Gastroesophageal sphincter (tissue), 4 donors: ENCODE measurements around the gene EXOC6B. TPM values are rescaled to one million over a fixed set of nuclear protein-coding genes. Genes with fewer than 3 reads are reported as not detected.

Experiments
- ATAC-seq: fragments of 150-250 bp; one replicate; pipeline ENCODE4 v1.9.1; 2016; ENCODE audit warnings: mild to moderate bottlenecking, moderate library complexity
- H3K27ac ChIP-seq, 4 donors: fragments of 200-600 bp; sonication (generic) in 3 of 4; 1 replicate in 3 of 4; 2 replicates in 1 of 4; pipeline ENCODE4 v1.5.1; 2016 to 2019
- H3K27me3 ChIP-seq: fragments of 200-600 bp; sonication (generic); one replicate; pipeline ENCODE4 v1.5.1; 2019
- H3K36me3 ChIP-seq, 2 donors: fragments of 200-600 bp; sonication (generic); one replicate each; pipeline ENCODE4 v1.5.1; 2019; ENCODE audit warnings: control low read depth in 1 of 2
- H3K4me1 ChIP-seq, 3 donors: fragments of 200-600 bp; sonication (generic); 1 replicate in 2 of 3; 2 replicates in 1 of 3; pipeline ENCODE4 v1.5.1; 2016 to 2019; ENCODE audit warnings: control low read depth in 2 of 3
- H3K4me3 ChIP-seq, 2 donors: fragments of 200-600 bp; sonication (generic); one replicate each; pipeline ENCODE4 v1.5.1; 2019; ENCODE audit warnings: mild to moderate bottlenecking in 1 of 2, moderate library complexity in 1 of 2
- H3K9me3 ChIP-seq, 3 donors: fragments of 200-600 bp; sonication (generic); one replicate each; pipeline ENCODE4 v1.5.1; 2017 to 2019; ENCODE audit warnings: control low read depth in 2 of 3
- EP300 ChIP-seq: sonication (generic); formaldehyde crosslinking; IDR thresholded peaks from one replicate; pipeline ENCODE4 v1.6.1; 2017; ENCODE audit warnings: antibody characterized with exemption, mild to moderate bottlenecking
- POLR2A ChIP-seq, 2 donors: fragments of 450-650 bp; IDR thresholded peaks; one replicate each; pipeline ENCODE4 v1.6.1; 2017; ENCODE audit warnings: antibody characterized with exemption in 2 of 2, mild to moderate bottlenecking in 2 of 2, moderate library complexity in 1 of 2
- POLR2AphosphoS5 ChIP-seq: sonication (generic); formaldehyde crosslinking; IDR thresholded peaks from one replicate; pipeline ENCODE4 v1.6.1; 2017; ENCODE audit warnings: antibody characterized with exemption
- WGBS, 2 donors: methylation state at CpG; one replicate each; pipeline ENCODE4 v1.1.5; 2018; ENCODE audit warnings: low coverage in 1 of 2; 5-methylcytosine and 5-hydroxymethylcytosine counted together
- total RNA-seq, 4 donors: library from RNA; depleted of rRNA; stranded (reverse); fragments of >200 nt; gene quantifications; one replicate each; pipeline ENCODE4 v1.1.0, GENCODE V29; 2016
- TF ChIP-seq, protein P1 (sequence below), 4 experiments: fragments of 200-600 bp in 2 of 4; fragments of 450-650 bp in 2 of 4; sonication (generic) in 1 of 4; IDR thresholded peaks; one replicate each; pipeline ENCODE4 v1.5.1; 2017 to 2019; ENCODE audit warnings: antibody characterized with exemption in 4 of 4, mild to moderate bottlenecking in 2 of 4, moderate library complexity in 2 of 4

The EXOC6B gene
- total RNA-seq, 4 donors from 2014 or later, result 35.3 to 47.2 (median 41.2) TPM

DNA sequence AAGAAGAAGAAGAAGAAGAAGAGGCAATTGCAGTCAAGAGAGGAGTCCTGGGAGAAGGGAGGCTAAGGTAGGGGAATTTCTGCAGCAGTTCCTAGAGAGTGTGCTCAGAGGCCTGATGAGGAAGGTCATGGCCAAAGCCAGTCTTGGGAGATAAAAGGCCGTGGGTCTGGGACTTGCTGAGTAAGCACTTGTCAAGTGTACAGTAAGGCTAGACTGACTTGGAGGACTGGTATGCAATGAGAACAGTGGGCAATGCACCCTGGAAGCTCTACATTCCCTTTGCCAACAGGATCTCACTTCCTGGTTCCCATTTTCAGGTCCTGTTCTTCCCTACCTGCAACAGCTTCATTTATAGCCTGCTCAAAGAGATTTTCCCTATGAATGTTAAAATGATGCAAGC lies 649.6 kb downstream of the EXOC6B start:
- ATAC-seq, result no peak
- H3K36me3 ChIP-seq, result peaks cover 0 to 43% of the 10 kb centered on the region in 2 donors
- WGBS, 2 donors, result 78 to 83% methylated on average over 1 of the region's 1 CpG
- TF ChIP-seq POLR2A (IDR thresholded peaks at IDR 0.05) (no peak), EP300 (no peak), POLR2AphosphoS5 (no peak)
- TF ChIP-seq, protein P1, sequence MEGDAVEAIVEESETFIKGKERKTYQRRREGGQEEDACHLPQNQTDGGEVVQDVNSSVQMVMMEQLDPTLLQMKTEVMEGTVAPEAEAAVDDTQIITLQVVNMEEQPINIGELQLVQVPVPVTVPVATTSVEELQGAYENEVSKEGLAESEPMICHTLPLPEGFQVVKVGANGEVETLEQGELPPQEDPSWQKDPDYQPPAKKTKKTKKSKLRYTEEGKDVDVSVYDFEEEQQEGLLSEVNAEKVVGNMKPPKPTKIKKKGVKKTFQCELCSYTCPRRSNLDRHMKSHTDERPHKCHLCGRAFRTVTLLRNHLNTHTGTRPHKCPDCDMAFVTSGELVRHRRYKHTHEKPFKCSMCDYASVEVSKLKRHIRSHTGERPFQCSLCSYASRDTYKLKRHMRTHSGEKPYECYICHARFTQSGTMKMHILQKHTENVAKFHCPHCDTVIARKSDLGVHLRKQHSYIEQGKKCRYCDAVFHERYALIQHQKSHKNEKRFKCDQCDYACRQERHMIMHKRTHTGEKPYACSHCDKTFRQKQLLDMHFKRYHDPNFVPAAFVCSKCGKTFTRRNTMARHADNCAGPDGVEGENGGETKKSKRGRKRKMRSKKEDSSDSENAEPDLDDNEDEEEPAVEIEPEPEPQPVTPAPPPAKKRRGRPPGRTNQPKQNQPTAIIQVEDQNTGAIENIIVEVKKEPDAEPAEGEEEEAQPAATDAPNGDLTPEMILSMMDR (IDR thresholded peaks at IDR 0.05), result no peak
- H3K27ac ChIP-seq, result no peak overlapping the region
- H3K4me3 ChIP-seq, result no peak overlapping the region
- no peaks in the 10 kb centered on the region for H3K4me1 ChIP-seq
- no peaks in the 10 kb centered on the region for H3K27me3 ChIP-seq
- no peaks in the 10 kb centered on the region for H3K9me3 ChIP-seq

DNA sequence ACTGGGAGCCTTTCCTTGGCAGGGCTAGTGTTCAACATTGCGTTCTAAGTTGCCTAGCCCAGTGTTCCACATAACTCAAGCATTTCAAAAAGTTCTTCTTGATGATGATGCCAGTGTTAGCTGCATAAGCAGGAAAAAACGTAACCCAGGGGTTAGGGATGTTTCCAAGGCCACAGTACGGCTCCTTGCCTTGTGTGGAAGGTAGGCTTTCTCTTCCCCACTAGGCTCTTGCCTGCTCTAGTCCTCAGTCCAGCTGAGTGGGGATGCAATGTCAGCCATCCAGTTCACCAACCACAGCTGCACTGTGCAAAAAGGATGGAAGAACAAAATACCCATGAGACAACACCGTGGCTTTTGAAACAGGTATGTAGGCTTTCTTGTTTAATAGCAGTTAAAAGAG lies 650.2 kb downstream of the EXOC6B start:
- Histone ChIP-seq H3K4me1 (no peaks in the 10 kb centered on the region), H3K36me3 (peaks cover 0 to 43% of the 10 kb centered on the region in 2 donors), H3K27me3 (no peaks in the 10 kb centered on the region), H3K4me3 (no peak overlapping the region), H3K9me3 (no peaks in the 10 kb centered on the region), H3K27ac (no peak overlapping the region)
- WGBS, 2 donors, result 78 to 92% methylated on average over 2 to 4 of the region's 4 CpGs
- TF ChIP-seq, protein P1 (IDR thresholded peaks at IDR 0.05), result no peak
- TF ChIP-seq POLR2AphosphoS5 (no peak), EP300 (no peak), POLR2A (IDR thresholded peaks at IDR 0.05) (no peak)
- no peak for ATAC-seq

DNA sequence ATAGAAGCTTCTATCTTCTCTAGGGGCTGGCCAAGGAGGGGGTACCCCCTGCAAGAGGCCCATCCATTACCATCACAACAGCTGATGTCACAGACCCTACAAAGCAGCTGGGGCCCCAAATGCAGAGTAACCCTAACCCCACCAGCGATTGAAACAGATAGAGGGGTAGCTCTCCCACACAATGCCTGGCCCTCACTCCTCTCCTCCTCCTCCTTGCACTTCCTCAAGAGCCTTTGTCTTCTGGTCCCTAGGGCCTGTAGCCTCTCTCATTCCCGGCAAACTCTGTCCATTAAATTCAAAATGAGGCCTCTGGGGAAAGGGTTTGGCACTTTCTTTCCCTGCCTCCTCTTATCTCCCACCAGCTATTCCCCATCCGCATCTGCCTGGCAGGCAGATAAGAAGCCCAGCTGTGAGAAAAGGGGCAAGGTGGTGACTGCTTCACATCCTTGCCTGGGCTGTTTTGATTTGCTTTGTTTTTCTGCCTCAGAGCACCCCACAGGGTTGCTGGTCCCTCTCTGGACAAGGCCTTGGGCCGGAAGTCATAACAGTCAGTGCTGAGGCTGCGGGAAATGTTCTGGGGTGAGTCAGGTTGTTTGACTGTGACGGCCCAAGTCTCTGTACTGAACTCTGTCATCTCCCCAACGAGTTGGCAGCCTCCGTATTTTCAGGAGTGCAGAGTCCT lies 652.1 kb downstream of the EXOC6B start:
- Histone ChIP-seq H3K27ac (no peak overlapping the region), H3K4me3 (no peak overlapping the region), H3K27me3 (no peaks in the 10 kb centered on the region), H3K4me1 (no peaks in the 10 kb centered on the region), H3K36me3 (peaks cover 0 to 33% of the 10 kb centered on the region in 2 donors), H3K9me3 (no peaks in the 10 kb centered on the region)
- ATAC-seq, result no peak
- TF ChIP-seq, protein P1 (IDR thresholded peaks at IDR 0.05), result no peak
- no peak for TF ChIP-seq POLR2A (IDR thresholded peaks at IDR 0.05)
- no peak for TF ChIP-seq POLR2AphosphoS5
- no peak for TF ChIP-seq EP300
- WGBS, 2 donors, result 0 to 67% methylated on average over 1 of the region's 8 CpGs

DNA sequence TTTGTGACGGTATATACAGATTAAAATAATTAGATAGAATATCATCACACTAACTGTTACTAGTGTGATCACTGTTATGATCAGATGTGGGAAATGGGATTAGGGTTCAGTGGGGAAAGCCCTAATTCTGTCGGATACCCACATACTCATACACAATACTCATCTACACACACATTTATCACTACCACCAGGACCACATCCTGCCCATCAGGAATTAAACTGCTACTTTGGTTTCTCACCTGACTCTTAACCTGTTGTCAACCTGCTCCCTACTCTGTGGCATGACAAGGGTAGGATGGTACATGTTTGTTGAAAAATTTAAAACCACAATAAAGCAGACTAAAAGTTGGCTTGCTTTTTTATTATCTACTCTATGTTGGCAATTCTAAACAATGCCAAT lies 653.4 kb downstream of the EXOC6B start:
- Histone ChIP-seq H3K4me3 (no peak overlapping the region), H3K4me1 (no peaks in the 10 kb centered on the region), H3K27ac (no peak overlapping the region), H3K27me3 (no peaks in the 10 kb centered on the region), H3K9me3 (no peaks in the 10 kb centered on the region), H3K36me3 (peaks cover 0 to 20% of the 10 kb centered on the region in 2 donors)
- TF ChIP-seq EP300 (no peak), POLR2A (IDR thresholded peaks at IDR 0.05) (no peak), POLR2AphosphoS5 (no peak)
- TF ChIP-seq, protein P1 (IDR thresholded peaks at IDR 0.05), result no peak
- ATAC-seq, result no peak
- WGBS, 2 donors, result 94 to 96% methylated on average over 2 of the region's 2 CpGs

DNA sequence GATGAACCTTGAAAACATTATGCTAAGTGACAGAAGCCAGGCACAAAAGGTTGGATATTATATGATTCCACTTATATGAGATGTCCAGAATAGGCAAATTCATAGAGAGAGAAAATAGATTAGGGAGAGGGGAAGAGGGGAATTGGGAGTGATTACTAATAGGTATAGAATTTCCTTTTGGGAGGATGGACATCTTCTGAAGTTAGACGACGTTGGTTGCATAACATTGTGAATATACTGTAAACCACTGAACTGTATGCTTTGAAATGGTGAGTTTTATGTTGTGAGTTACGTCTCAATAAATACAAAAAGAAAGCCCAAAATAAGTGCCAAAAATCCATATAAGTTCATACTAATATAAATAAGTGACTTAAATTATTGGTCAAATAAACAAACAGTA lies 659.6 kb downstream of the EXOC6B start:
- no peak for ATAC-seq
- H3K27me3 ChIP-seq, result no peaks in the 10 kb centered on the region
- no peaks in the 10 kb centered on the region for H3K4me1 ChIP-seq
- H3K4me3 ChIP-seq, result no peak overlapping the region
- H3K36me3 ChIP-seq, result no peaks in the 10 kb centered on the region
- no peaks in the 10 kb centered on the region for H3K9me3 ChIP-seq
- no peak overlapping the region for H3K27ac ChIP-seq
- TF ChIP-seq EP300, result no peak
- no peak for TF ChIP-seq POLR2A (IDR thresholded peaks at IDR 0.05)
- TF ChIP-seq, protein P1 (IDR thresholded peaks at IDR 0.05), result no peak
- TF ChIP-seq POLR2AphosphoS5, result no peak
- WGBS, 2 donors, result 71 to 84% methylated on average over 3 of the region's 3 CpGs
